GM12864 (cell line): ENCODE results near the gene RAB27A.

Source experiments
- DNase-seq: peaks from one replicate; pipeline ENCODE4 v3.0.0-alpha.2; 2011; ENCODE audit warnings: low read depth
- H3K4me3 ChIP-seq: 2 replicates; pipeline ENCODE4 v1.5.1; 2011; ENCODE audit warnings: mild to moderate bottlenecking, low read depth, low read length, control low read depth
- TF ChIP-seq, protein P1 (sequence below): IDR thresholded peaks from 2 replicates; pipeline ENCODE4 v1.5.1; 2011; ENCODE audit warnings: low read depth, mild to moderate bottlenecking, moderate library complexity, low read length, control low read depth, inconsistent platforms; ENCODE audit errors: missing control alignments

Gene RAB27A

DNA sequence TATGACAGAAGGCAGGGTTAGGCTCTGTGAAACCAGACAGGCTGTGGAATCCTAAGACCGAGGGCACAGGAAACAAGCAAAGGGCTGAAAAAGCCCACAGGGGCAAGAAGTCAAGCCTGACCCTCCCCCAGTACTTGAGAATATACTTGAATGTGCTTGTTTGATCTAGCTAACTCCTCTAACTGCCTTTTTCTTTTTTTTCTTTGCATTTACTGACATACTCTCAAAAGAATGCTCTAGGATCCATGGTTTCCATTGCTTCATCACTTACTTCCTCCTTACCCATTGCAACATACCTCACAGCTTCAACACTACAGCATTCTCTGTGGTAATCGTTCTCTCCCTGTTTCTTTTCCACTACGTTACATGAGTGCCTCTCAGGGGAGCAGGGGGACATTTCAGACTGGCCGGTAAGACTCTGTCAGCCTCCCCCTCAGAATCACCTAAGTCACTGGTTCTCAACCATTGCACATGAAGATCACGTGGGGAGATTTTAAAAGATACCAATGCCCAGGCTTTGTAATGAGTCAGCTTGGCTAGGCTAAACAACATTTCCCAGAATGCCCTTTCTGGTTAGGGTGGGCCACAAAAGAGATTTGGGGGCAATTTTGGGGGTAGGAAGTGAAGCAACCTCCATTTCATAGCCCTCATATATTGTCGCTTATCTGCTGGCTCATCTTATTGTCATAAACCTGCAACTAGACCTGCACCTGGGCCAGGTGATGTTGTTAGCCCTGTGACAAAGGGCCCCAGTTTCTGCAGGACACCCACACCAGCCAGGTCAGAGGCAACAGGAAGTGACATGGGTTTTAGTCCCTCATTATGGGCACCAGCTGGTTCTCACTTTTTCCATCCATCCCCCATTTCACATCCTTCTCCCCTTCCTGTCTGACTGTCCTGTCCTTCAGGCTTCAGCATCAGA is 68.3 kb downstream of the RAB27A start:
- H3K4me3 ChIP-seq, result no peak overlapping the region
- TF ChIP-seq, protein P1, sequence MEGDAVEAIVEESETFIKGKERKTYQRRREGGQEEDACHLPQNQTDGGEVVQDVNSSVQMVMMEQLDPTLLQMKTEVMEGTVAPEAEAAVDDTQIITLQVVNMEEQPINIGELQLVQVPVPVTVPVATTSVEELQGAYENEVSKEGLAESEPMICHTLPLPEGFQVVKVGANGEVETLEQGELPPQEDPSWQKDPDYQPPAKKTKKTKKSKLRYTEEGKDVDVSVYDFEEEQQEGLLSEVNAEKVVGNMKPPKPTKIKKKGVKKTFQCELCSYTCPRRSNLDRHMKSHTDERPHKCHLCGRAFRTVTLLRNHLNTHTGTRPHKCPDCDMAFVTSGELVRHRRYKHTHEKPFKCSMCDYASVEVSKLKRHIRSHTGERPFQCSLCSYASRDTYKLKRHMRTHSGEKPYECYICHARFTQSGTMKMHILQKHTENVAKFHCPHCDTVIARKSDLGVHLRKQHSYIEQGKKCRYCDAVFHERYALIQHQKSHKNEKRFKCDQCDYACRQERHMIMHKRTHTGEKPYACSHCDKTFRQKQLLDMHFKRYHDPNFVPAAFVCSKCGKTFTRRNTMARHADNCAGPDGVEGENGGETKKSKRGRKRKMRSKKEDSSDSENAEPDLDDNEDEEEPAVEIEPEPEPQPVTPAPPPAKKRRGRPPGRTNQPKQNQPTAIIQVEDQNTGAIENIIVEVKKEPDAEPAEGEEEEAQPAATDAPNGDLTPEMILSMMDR, result no peak
- DNase-seq, result peak; percentile 33

DNA sequence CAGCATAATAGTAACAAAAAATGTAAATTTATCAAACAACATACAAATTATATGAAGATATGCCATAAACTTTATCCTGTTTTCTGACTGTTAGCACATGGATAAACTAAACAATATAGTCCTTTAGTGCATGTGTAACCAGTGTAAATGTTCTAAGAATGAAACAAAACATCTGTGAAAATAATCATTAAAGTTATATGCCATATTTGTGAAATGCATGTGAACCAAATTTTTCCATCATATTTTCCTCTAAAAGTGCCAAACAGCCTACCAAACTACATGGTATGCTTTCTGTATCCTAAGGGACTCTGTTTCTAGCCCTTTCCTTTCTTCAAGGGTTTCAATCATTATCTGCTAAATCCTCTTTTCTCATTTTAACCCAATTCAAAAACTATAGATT is 69.0 kb downstream of the RAB27A start:
- DNase-seq, result no peak
- TF ChIP-seq, protein P1, result no peak
- H3K4me3 ChIP-seq, result no peak overlapping the region

DNA sequence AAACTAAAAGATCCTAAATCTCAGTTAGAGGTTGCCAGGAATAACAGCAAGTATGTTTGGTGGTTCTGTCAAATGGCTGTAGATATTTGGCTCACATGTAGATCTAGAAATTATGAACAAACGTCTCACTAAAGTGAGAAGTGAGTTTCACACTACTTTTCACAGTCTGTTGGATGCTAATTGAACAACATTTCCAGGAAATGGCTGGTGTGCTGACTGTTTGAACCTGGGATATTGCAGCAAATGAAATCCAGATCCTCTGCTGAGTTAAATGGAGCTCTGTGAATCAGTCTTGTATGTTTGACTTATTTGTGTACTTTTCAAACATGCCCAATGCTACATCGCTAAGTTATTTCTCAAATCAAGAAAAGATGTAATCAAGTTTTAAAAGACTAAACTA is 71.6 kb downstream of the RAB27A start:
- TF ChIP-seq, protein P1, result no peak
- DNase-seq, result no peak
- H3K4me3 ChIP-seq, result no peak overlapping the region

DNA sequence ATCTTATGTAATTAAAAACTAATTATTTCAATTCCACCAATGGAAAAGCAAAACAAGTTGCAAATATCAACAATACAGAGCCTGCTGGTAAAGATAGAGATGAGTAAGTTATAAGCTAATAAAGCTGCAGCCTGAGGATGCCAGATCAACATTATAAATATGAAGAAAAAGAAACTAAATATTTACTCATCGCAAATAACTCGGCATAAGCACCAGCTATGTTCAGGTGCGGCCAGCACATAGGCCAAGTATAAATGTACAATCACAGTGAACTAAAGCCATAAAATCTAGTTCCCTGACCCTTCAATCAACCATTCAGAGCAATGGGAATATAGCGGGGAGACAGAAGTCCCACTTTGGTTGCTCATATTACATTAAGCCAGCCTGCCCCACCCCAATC is 85.1 kb downstream of the RAB27A start:
- no peak for DNase-seq
- TF ChIP-seq, protein P1, result no peak
- no peak overlapping the region for H3K4me3 ChIP-seq

DNA sequence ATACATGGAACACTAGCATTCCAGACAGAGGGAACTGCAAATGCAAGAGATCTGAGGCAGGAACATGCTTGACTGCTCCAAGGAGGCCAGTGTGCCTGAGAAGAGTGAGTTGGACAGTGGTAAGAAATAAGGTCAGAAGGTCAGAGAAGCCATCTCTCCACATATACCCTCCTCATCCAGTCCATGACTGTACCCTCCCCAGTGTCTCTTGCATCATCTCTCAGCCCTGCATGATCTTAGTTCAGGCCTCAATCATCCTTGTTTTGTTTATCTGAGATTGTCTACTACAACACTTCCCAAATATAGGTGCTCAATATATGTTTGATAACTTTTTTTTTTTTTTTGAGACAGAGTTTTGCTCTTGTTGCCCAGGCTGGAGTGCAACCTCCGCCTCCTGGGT is 87.4 kb downstream of the RAB27A start:
- TF ChIP-seq, protein P1, result no peak
- DNase-seq, result no peak

DNA sequence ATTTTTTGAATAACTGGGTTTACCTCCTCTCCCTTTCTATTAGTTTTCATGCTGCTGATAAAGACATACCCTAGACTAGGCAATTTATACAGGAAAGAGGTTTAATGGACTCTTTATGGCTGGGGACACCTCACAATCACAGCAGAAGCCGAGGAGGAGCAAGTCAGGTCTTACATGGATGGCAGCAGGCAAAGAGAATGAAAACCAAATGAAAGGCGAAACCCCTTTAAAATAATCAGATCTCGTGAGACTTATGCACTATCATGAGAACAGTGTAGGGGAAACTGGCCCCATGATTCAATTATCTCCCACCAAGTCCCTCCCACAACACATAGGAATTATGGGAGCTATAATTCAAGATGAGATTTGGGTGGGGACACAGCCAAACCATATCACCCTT is 90.9 kb downstream of the RAB27A start:
- no peak overlapping the region for H3K4me3 ChIP-seq
- DNase-seq, result no peak
- TF ChIP-seq, protein P1, result no peak

More for the DNA sequence above, 87.4 kb downstream of the RAB27A start:
- no peak overlapping the region for H3K4me3 ChIP-seq

DNA sequence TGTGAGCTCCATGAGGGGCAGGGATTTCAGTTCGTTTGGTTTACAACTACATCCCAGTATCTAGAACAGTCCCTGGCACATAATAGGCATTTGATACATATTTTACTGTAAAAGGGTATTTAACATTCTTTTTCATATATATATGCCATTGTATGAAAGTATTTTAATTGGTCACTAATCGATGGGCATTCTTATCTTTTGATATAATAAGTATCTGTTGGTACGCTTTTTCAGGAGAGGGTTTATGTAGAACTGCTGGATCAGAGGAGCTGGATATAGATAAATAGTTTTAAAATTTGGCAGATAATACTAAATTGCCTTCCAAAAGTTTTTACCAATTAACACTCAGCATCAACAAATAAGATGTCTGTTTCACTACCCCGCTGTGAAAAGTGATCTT is 91.9 kb downstream of the RAB27A start:
- TF ChIP-seq, protein P1, result no peak
- peak overlapping the region; percentile 93 for H3K4me3 ChIP-seq
- no peak for DNase-seq
